Ectodermal cell (in vitro differentiated cells): ENCODE results near the gene MATCAP1.

Experiments
- H3K27ac ChIP-seq: 2 replicates; pipeline ENCODE4 v1.7.0; 2013; ENCODE audit warnings: mild to moderate bottlenecking, low read depth, low read length; ENCODE audit not compliant: insufficient read depth, poor library complexity, severe bottlenecking
- H3K27me3 ChIP-seq: 2 replicates; pipeline ENCODE4 v1.7.0; 2013; ENCODE audit warnings: mild to moderate bottlenecking, low read length; ENCODE audit not compliant: insufficient read depth, control insufficient read depth, poor library complexity, severe bottlenecking
- H3K36me3 ChIP-seq: one replicate; pipeline ENCODE4 v1.7.0; 2013; ENCODE audit warnings: low read length; ENCODE audit not compliant: control insufficient read depth, insufficient read depth
- H3K4me1 ChIP-seq: one replicate; pipeline ENCODE4 v1.7.0; 2013; ENCODE audit warnings: low read length; ENCODE audit not compliant: control insufficient read depth, insufficient read depth
- H3K4me3 ChIP-seq: 2 replicates; pipeline ENCODE4 v1.7.0; 2013; ENCODE audit warnings: low read depth, low read length, control low read depth; ENCODE audit not compliant: insufficient read depth
- H3K9me3 ChIP-seq: 2 replicates; pipeline ENCODE4 v1.7.0; 2013; ENCODE audit warnings: mild to moderate bottlenecking, low read length, moderate library complexity; ENCODE audit not compliant: control insufficient read depth
- WGBS, 2 experiments: methylation state at CpG; one replicate each; pipeline ENCODE4 v1.1.7; 2013; ENCODE audit warnings: missing lambda C conversion rate in 2 of 2; 5-methylcytosine and 5-hydroxymethylcytosine counted together

The MATCAP1 gene

DNA sequence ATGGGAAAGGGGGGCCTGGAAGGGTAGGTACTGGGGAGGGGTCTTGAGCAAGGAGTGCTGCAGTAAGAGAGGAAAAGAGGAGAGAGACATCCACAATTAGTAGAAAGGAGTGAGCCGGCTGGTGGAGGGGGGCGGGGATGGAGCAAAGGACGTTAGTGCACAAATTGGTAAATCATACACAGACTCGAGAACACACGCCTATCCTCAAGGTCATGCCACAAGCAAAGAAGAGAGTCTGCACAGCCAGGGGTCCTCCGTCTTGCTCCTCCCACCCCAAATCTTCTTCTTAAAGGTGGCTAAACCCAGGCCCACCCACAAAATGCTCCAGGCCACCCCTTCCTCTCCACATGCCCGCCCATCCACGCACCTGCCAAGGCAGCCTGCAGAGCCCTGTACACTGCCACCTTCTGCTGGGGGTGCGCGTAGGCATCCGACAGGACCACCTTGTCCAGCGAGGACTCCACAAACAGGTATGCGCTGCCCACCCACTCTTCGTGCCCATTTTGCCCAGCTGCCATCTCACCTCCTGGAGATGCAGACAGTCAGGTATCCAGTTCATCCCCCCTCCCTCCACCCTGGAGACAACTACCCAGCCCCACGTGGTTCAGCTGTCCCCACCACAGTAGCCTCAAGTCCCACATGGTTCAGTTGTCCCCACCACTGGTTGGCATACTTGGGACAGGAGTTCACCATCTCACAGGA, 27.5 kb downstream of the MATCAP1 start:
- 58 to 59% methylated on average over 15 of the region's 15 CpGs for WGBS, 2 experiments
- peaks cover 9% of the 10 kb centered on the region for H3K4me1 ChIP-seq
- no peaks in the 10 kb centered on the region for H3K9me3 ChIP-seq
- H3K27ac ChIP-seq, result no peak overlapping the region
- H3K4me3 ChIP-seq, result no peak overlapping the region
- peaks cover 100% of the 10 kb centered on the region for H3K27me3 ChIP-seq
- no peaks in the 10 kb centered on the region for H3K36me3 ChIP-seq

DNA sequence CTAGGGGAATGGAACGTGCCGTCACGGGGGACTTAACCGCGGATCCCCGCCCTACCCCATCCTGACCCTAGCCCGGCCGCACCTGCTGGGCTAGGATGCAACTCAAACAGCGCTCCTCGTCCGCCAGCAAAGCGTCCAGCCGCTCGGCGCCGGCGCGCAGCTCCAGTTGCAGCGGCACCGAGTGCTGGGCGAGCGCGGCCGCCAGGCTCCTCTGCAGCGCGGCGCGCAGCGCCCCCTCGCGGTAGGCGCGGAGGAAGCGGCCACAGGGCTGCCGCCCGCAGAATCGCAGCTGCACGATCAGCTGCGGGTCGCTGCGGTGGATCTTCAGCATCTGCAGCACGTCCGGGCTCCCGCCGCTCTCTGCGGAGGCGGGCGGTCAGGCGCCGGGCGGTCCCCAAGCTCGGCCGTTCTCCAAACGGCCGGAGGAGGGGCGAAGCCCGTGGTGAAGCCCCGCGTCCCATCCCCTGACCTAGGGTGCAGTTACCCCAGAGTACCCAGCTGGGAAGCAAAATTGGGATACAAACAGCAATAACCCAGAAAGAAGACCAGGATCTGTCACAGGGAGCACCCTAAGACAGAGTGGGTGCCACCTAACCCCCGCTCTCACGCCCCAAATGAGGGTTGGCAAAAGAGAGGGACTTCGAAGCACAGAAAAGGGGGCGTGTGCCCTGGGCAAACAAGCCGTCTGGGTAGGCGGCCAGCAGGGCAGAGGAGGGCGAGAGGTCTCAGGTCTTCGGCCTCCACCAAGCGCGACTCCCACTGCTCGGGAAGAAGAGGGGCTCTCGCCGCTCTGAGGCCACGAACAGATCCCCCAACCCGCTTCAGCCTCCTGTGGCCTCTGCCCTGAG, 28.2 kb downstream of the MATCAP1 start:
- Histone ChIP-seq H3K4me1 (peaks cover 9% of the 10 kb centered on the region), H3K27ac (no peak overlapping the region), H3K36me3 (no peaks in the 10 kb centered on the region), H3K4me3 (peak overlapping the region; percentile 14), H3K27me3 (peaks cover 100% of the 10 kb centered on the region), H3K9me3 (no peaks in the 10 kb centered on the region)
- WGBS, 2 experiments, result 6% methylated on average over 74 of the region's 74 CpGs

DNA sequence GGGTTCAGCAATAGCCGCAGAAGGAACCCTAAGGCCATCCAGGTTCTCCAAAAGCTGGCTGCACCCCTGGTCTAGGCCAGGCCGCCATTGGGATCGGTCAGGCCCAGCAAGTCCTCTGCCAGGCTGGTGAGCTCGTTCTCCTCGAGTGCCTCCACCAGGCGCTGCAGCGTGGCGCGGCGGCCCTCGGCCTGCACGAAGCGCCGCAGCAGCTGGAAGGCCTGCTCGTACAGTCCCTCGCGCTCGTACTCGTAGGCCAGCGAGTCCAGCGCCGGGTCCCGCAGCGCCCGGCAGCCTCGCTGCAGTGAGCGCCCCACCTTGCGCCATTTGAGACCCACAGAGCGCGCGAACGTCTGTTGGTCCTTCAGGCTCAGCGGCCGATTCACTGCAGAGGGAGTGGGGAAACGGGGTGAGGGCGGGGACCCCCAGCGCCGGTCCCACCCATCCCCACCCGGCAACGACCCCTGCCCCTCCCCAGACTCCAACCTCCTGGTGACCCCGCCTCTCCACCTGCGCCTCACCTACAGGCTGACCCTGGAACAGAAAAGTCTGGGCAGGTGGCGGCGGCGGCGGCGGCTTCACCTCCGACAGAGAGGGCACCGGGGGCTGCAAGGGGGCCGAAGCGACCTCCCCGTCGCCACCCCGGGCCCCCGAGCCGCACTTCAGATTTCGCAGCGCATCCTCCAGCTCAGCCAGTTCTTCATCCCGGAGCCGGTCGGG, 29.0 kb downstream of the MATCAP1 start:
- no peaks in the 10 kb centered on the region for H3K36me3 ChIP-seq
- no peaks in the 10 kb centered on the region for H3K9me3 ChIP-seq
- WGBS, 2 experiments, result 21 to 22% methylated on average over 61 of the region's 61 CpGs
- no peak overlapping the region for H3K27ac ChIP-seq
- H3K27me3 ChIP-seq, result peaks cover 100% of the 10 kb centered on the region
- H3K4me1 ChIP-seq, result peaks cover 7% of the 10 kb centered on the region
- peak overlapping the region; percentile 14 for H3K4me3 ChIP-seq

DNA sequence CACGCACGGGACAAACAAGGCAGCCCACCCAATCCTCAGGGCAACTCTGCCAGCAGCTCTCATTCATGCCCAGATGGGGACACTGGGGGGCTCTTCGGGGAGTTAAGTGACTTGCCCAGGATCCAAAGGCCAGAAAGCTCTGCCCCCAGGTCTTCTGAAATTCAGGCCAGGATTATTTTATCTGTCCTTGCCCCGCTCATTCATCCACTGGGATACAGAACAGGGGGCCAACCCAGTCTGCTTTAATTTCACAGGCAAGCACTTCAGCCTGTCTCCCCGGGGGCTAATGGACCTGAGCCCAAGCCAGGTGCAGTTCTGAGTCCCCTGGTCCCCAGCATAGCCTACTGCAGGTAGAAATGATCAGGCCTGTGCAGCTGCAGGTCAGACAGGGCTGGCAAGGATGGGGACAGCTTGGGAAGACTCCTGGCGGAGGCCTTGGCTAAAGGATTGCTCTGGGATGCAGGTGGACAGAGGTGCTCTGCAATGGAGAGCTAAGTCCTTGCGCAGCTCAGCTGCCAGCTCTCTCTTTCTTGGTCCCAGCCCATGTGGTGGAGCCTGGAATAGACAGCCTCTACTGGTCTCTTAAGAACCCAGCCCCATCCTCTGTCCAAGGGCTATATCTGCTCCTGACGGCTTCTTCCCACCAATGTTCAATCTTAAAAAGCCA, 32.2 kb downstream of the MATCAP1 start:
- no peaks in the 10 kb centered on the region for H3K4me1 ChIP-seq
- H3K27me3 ChIP-seq, result peaks cover 75% of the 10 kb centered on the region
- H3K9me3 ChIP-seq, result no peaks in the 10 kb centered on the region
- H3K27ac ChIP-seq, result no peak overlapping the region
- peaks cover 19% of the 10 kb centered on the region for H3K36me3 ChIP-seq
- WGBS, 2 experiments, result 63 to 65% methylated on average over 8 of the region's 8 CpGs
- H3K4me3 ChIP-seq, result no peak overlapping the region

DNA sequence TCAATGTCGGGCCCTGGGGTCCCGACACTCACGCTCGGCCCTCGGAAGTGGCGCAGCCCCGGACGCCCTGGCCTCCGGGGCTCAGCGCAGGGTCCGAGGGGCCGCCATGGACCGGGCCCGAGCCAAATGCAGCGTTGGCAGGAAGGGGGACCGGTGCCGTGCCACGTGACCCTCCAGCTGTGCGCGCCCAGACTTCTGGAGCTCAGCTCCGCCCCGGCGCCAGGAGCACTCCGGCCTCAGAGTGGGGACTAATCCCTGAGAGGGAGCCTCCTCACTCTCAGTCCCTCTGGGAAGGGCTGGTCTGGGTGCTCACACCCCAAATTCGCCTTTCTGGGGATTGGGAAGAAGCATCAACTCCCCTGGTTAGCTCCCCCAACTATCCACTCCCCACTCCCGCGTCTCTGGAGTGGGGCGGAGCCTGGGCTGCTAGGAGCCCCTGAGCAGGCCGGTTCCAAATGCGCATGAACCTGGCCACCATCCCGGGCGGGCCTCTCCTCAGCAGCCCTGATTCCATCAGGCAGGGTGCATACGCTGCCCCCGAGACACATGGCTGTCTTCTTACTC, 32.8 kb downstream of the MATCAP1 start, which contains the start of gene B3GNT9:
Gene B3GNT9 (minus strand): TSS at position 166 of the 564 bp plus-strand sequence. CDS start 513 bp downstream, outside the sequence.
- Histone ChIP-seq H3K9me3 (no peaks in the 10 kb centered on the region), H3K27me3 (peaks cover 69% of the 10 kb centered on the region), H3K4me1 (no peaks in the 10 kb centered on the region), H3K4me3 (peak within 1 kb of the TSS; percentile 44), H3K36me3 (peaks cover 19% of the 10 kb centered on the region), H3K27ac (no peak within 1 kb of the TSS)
- 2% methylated on average over 34 of the region's 34 CpGs for WGBS, 2 experiments

DNA sequence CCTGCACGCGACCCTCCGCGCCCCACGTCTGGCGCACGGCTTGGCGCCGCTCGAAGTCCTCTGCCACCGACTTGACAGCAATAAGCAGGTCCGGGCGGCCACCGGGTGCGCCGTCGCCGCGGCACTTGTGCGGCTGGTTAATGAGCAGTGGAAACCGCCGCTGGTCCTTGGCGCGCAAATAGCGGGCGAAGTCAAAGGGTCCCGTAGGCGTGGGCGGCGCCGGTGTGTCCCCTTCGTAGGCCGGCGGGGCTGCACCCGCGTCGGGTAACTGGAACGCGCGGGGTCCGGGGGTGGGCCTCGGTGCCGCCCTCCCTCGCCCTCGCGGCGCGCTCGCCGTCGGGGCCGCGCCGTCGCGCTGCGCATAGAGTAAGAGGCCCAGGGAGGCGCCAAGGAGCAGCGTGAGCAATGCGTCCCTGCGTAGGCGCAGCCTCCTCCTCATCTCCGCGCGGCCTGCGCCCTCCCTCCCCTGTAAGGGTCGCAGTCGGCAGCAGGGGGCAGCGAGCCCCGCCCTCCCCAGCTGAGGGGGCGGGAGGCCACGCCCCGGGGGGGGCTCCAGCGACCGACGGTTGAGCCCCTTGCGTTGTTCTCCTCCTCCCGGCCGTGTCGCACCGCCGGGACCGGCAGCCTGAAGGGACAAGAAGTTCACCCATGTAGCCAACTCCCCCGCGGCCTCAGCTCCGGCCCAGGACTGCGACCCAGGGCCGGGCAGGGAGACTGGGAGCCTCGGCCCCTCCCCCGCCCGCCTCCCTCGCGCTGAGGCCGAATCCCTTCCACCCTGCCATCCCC, 33.5 kb downstream of the MATCAP1 start:
- peak overlapping the region; percentile 44 for H3K4me3 ChIP-seq
- no peaks in the 10 kb centered on the region for H3K4me1 ChIP-seq
- H3K9me3 ChIP-seq, result no peaks in the 10 kb centered on the region
- no peak overlapping the region for H3K27ac ChIP-seq
- peaks cover 62% of the 10 kb centered on the region for H3K27me3 ChIP-seq
- WGBS, 2 experiments, result 5% methylated on average over 94 of the region's 94 CpGs
- peaks cover 21% of the 10 kb centered on the region for H3K36me3 ChIP-seq

DNA sequence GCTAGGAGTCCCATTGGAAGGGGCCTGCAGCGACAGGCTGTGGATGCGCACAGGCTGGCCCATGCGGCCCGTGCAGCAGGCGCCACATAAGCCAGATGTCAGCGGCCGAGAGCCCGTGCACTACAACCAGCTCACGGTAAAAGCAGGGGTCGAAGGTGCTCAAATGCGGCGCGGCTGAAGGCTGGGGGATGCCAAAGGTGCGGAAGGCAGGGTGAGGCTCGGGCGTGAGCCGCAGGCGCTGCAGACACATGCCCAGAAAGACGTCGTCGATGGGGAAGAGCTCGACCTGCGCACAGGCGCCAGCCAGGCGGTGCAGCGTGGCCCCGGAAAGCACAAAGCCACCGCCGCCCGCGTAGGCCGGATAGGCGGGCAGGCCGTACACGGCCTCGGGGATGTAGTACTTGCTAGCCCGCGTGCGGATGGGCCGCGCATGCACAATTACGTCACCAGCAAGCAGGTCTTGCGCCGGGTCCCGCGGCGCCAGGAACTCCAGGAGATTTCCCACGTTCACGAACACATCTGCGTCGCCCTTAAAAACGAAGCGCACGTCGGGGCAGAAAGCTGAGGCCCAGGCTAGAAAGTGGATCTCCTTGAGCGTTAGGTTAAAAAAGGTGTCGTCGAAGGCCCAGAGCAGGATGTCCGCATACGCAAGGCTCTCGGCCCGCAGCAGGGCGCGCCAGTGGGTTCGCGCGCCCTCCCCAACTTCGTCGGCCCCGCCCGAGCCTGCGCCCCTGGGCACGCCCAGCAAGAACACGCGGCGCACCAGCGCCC, 34.3 kb downstream of the MATCAP1 start:
- H3K9me3 ChIP-seq, result no peaks in the 10 kb centered on the region
- peaks cover 28% of the 10 kb centered on the region for H3K36me3 ChIP-seq
- H3K4me3 ChIP-seq, result no peak overlapping the region
- H3K4me1 ChIP-seq, result no peaks in the 10 kb centered on the region
- H3K27ac ChIP-seq, result no peak overlapping the region
- H3K27me3 ChIP-seq, result peaks cover 54% of the 10 kb centered on the region
- WGBS, 2 experiments, result 75 to 77% methylated on average over 77 of the region's 77 CpGs

DNA sequence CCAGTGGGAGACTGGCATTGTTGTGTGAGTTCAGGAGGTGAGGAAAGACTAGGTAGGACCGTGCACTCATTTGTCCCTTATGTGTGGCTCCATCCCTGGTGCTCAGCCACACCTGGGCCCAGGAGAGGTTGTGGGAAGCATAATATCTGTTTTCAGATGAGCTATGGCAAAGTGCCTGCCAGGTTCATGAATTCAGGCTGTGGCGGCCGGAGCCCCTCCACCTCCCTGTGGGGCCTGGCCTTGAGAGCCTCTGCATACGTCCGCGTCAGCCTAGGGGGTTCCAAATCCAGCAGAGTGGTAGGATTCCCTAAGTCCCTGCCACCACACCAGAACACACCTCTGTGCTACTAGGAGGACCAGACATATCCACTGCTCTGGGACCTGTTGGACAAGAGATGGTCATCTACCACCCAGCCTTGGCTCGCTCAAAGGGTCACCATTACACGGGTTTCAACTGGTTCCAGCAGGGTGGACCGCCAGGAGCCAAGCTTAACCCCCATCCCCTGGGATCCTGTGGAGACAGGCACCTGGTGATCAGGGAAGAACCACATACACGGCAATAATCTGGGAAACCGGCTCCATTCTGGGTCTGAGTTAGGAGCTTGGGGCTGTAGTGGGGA, 35.0 kb downstream of the MATCAP1 start:
- H3K27me3 ChIP-seq, result peaks cover 47% of the 10 kb centered on the region
- H3K4me3 ChIP-seq, result no peak overlapping the region
- H3K36me3 ChIP-seq, result peaks cover 34% of the 10 kb centered on the region
- H3K4me1 ChIP-seq, result no peaks in the 10 kb centered on the region
- no peaks in the 10 kb centered on the region for H3K9me3 ChIP-seq
- 95% methylated on average over 11 of the region's 11 CpGs for WGBS, 2 experiments
- H3K27ac ChIP-seq, result no peak overlapping the region
